GM18873 (cell line): ENCODE results near the gene AMMECR1.
A peak's percentile ranks its signal among the peaks of the same experiment; 100 is the strongest.
"Not testable (repeated sequence)": the region's sequence is repeated elsewhere in the genome, so short reads cannot be mapped to it uniquely, and the experiment has no call there.

Experiments used
- ATAC-seq: cut with Tn5 transposase; IDR thresholded peaks from one replicate; pipeline ENCODE4 v1.9.1; 2021; ENCODE audit warnings: mild to moderate bottlenecking, moderate library complexity, moderate number of reproducible peaks; ENCODE audit not compliant: unreplicated experiment, low FRiP score

AMMECR1 gene

GRCh38 chrX:110317820-110318663 lies at the start of gene AMMECR1:
TSS of gene AMMECR1 (minus strand) at chrX:110318085. CDS start at chrX:110318071, 14 bp downstream.
- peak; percentile 51 for ATAC-seq

- no peak for ATAC-seq
These were observed 45.4 kb upstream of the AMMECR1 start for GRCh38 chrX:110363244-110363643.

GRCh38 chrX:110359273-110359672 lies 41.4 kb upstream of the AMMECR1 start:
- ATAC-seq, result no peak

- no peak for ATAC-seq
These were observed 40.7 kb upstream of the AMMECR1 start, which contains the start of gene RTL9 for GRCh38 chrX:110358548-110358947. TSS of gene RTL9 (plus strand) at chrX:110358848. CDS start at chrX:110450618, 91,770 bp downstream.

- no peak for ATAC-seq
These were observed 28.8 kb upstream of the AMMECR1 start for GRCh38 chrX:110346681-110347080.

- ATAC-seq, result no peak
These were observed 23.5 kb upstream of the AMMECR1 start for GRCh38 chrX:110341189-110342035.

GRCh38 chrX:110338935-110339334 lies 21.1 kb upstream of the AMMECR1 start:
- ATAC-seq, result no peak

GRCh38 chrX:110333458-110333857 lies 15.6 kb upstream of the AMMECR1 start:
- not testable (repeated sequence) for ATAC-seq

- ATAC-seq, result no peak
These were observed 13.7 kb upstream of the AMMECR1 start for GRCh38 chrX:110331444-110332030.

GRCh38 chrX:110328613-110329012 lies 10.7 kb upstream of the AMMECR1 start:
- ATAC-seq, result not testable (repeated sequence)

GRCh38 chrX:110327336-110327735 lies 9.5 kb upstream of the AMMECR1 start:
- ATAC-seq, result no peak

- no peak for ATAC-seq
These were observed 8.8 kb upstream of the AMMECR1 start for GRCh38 chrX:110326712-110327111.

GRCh38 chrX:110322603-110323002 lies 4.7 kb upstream of the AMMECR1 start:
- ATAC-seq, result no peak

- no peak for ATAC-seq
These were observed 3.8 kb upstream of the AMMECR1 start for GRCh38 chrX:110321670-110322069.

- no peak for ATAC-seq
These were observed 3.2 kb upstream of the AMMECR1 start for GRCh38 chrX:110321081-110321480.

GRCh38 chrX:110320381-110320987 lies 2.6 kb upstream of the AMMECR1 start:
- no peak for ATAC-seq

- no peak for ATAC-seq
These were observed 731 bp upstream of the AMMECR1 start for GRCh38 chrX:110318664-110318968.

- ATAC-seq, result peak; percentile 8
These were observed 645 bp downstream of the AMMECR1 start for GRCh38 chrX:110317061-110317819.

GRCh38 chrX:110316351-110317060 lies 1.4 kb downstream of the AMMECR1 start:
- ATAC-seq, result no peak
